Right lobe of liver (tissue), 6 donors: ENCODE measurements around the gene ERICH3. TPM values are rescaled to one million over a fixed set of nuclear protein-coding genes. Genes with fewer than 3 reads are reported as not detected.

Experiments
- ATAC-seq, 4 donors: fragments of 200-7000 bp; cut with Tn5 transposase; one replicate each; pipeline ENCODE4 v1.9.1; 2020; ENCODE audit warnings: mild to moderate bottlenecking in 4 of 4, moderate library complexity in 4 of 4
- DNase-seq, 3 donors: peaks; one replicate each; pipeline ENCODE4 v3.0.0-alpha.2; 2020
- H3K27ac ChIP-seq, 3 donors: fragments of 200-600 bp; one replicate each; pipeline ENCODE4 v1.8.0; 2022
- H3K27me3 ChIP-seq, 2 donors: fragments of 200-600 bp; one replicate each; pipeline ENCODE4 v1.8.0; 2022
- H3K36me3 ChIP-seq, 4 donors: fragments of 200-600 bp; sonication (generic) in 1 of 4; one replicate each; pipeline versions ENCODE4 v1.5.1 to v1.8.0; 2017 to 2022; ENCODE audit warnings: control low read depth in 1 of 4
- H3K4me1 ChIP-seq, 4 donors: fragments of 200-600 bp; sonication (generic) in 1 of 4; one replicate each; pipeline versions ENCODE4 v1.5.1 to v1.8.0; 2017 to 2022; ENCODE audit warnings: control low read depth in 1 of 4
- H3K4me3 ChIP-seq, 3 donors: fragments of 200-600 bp; one replicate each; pipeline ENCODE4 v1.8.0; 2022
- H3K9me3 ChIP-seq, 4 donors: fragments of 200-600 bp; sonication (generic) in 1 of 4; one replicate each; pipeline versions ENCODE4 v1.5.1 to v1.8.0; 2017 to 2022; ENCODE audit warnings: control low read depth in 1 of 4
- POLR2A ChIP-seq: fragments of 450-650 bp; IDR thresholded peaks from one replicate; pipeline ENCODE4 v1.6.1; 2017; ENCODE audit warnings: antibody characterized with exemption, mild to moderate bottlenecking
- WGBS: methylation state at CpG from one replicate; pipeline ENCODE4 v1.1.6; 2018; ENCODE audit warnings: low coverage, low lambda C conversion rate; ENCODE audit not compliant: insufficient coverage; ENCODE audit errors: missing lambda C conversion rate; 5-methylcytosine and 5-hydroxymethylcytosine counted together
- intact Hi-C, 2 donors: fragments of 100-400 bp; cut with DNase I; formaldehyde crosslinking; loops; one replicate each; pipeline versions ENCODE4 v1.11.2 to v1.14.1; 2022
- total RNA-seq, 6 experiments: library from RNA; depleted of rRNA in 2 of 6; stranded (reverse); fragments of >200 nt in 2 of 6; fragmentation: NEBNext Ultra II Directional in 3 of 6; extraction: Animal tissue kit (Norgen Biotek cat#: 25700) in 3 of 6; gene quantifications; one replicate each; pipeline versions ENCODE4 v1.1.0 to v1.2.4, GENCODE V29; 2016 to 2023
- TF ChIP-seq, protein P1 (sequence below), 4 donors: fragments of 200-600 bp in 3 of 4; fragments of 450-650 bp in 1 of 4; IDR thresholded peaks; one replicate each; pipeline versions ENCODE4 v1.5.1 to v1.8.0; 2016 to 2022; ENCODE audit warnings: antibody characterized with exemption in 4 of 4, mild to moderate bottlenecking in 2 of 4
- donor health status: DM: no; HTN: yes; CAD: no.
- donor health status: DM: no; HTN: no; CAD: no.
- donor health status: DM: no; HTN: no; CAD: no.
- donor health status: DM: no; HTN: yes; CAD: no.
- donor health status: DM: no; HTN: yes; CAD: no.

ERICH3 gene
- total RNA-seq, 6 experiments from 2014 or later: 0.06 to 0.51 (median 0.14) TPM; not detected in 2

GRCh38 chr1:74548961-74549750, 124.4 kb downstream of the ERICH3 start:
- DNase-seq (no peak), ATAC-seq (no peak)
- Histone ChIP-seq H3K4me1 (no peaks in the 10 kb centered on the region), H3K36me3 (no peaks in the 10 kb centered on the region), H3K4me3 (no peak overlapping the region), H3K27ac (no peak overlapping the region), H3K27me3 (no peaks in the 10 kb centered on the region), H3K9me3 (no peaks in the 10 kb centered on the region)
- 55% methylated on average over 4 of the region's 4 CpGs for WGBS
- intact Hi-C loops: no loop called here
- no peak for TF ChIP-seq POLR2A
- TF ChIP-seq, protein P1, sequence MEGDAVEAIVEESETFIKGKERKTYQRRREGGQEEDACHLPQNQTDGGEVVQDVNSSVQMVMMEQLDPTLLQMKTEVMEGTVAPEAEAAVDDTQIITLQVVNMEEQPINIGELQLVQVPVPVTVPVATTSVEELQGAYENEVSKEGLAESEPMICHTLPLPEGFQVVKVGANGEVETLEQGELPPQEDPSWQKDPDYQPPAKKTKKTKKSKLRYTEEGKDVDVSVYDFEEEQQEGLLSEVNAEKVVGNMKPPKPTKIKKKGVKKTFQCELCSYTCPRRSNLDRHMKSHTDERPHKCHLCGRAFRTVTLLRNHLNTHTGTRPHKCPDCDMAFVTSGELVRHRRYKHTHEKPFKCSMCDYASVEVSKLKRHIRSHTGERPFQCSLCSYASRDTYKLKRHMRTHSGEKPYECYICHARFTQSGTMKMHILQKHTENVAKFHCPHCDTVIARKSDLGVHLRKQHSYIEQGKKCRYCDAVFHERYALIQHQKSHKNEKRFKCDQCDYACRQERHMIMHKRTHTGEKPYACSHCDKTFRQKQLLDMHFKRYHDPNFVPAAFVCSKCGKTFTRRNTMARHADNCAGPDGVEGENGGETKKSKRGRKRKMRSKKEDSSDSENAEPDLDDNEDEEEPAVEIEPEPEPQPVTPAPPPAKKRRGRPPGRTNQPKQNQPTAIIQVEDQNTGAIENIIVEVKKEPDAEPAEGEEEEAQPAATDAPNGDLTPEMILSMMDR (IDR thresholded peaks at IDR 0.05): no peak

- no peaks in the 10 kb centered on the region for H3K9me3 ChIP-seq
- 75% methylated on average over 2 of the region's 2 CpGs for WGBS
- DNase-seq (no peak), ATAC-seq (no peak)
- TF ChIP-seq POLR2A: no peak
- H3K27me3 ChIP-seq: no peaks in the 10 kb centered on the region
- H3K4me1 ChIP-seq: no peaks in the 10 kb centered on the region
- no peak overlapping the region for H3K27ac ChIP-seq
- no peak overlapping the region for H3K4me3 ChIP-seq
- intact Hi-C loops: no loop called here
- no peaks in the 10 kb centered on the region for H3K36me3 ChIP-seq
These were observed 127.8 kb downstream of the ERICH3 start for GRCh38 chr1:74545821-74546220.

DNA sequence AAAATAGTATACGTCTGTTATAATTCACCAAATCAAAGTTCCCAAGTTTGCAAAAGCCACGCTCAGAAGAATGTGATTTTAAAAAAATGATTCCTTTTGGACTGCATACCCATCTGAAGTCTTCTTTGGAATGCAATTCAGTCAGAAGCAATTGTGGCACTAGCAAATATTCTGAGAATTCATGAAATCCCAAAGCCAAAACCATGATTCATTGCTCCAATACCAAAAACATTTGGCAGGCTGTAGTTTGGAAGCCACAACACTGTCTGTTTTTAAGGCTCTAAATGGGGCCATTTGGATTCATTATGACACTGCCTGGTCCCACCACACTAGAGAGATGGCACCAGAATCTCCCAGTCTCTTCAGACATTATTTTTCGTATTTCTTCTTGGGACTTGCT, 139.4 kb downstream of the ERICH3 start:
- TF ChIP-seq, protein P1 (IDR thresholded peaks at IDR 0.05): no peak
- TF ChIP-seq POLR2A: no peak
- no peak for DNase-seq
- Histone ChIP-seq H3K27me3 (no peaks in the 10 kb centered on the region), H3K27ac (no peak overlapping the region), H3K9me3 (no peaks in the 10 kb centered on the region), H3K4me3 (no peak overlapping the region), H3K36me3 (no peaks in the 10 kb centered on the region), H3K4me1 (peaks cover 0 to 2% (median 0%) of the 10 kb centered on the region in 4 donors)
- intact Hi-C loops: no loop called here
- ATAC-seq: no peak
- 71% methylated on average over 3 of the region's 3 CpGs for WGBS

DNA sequence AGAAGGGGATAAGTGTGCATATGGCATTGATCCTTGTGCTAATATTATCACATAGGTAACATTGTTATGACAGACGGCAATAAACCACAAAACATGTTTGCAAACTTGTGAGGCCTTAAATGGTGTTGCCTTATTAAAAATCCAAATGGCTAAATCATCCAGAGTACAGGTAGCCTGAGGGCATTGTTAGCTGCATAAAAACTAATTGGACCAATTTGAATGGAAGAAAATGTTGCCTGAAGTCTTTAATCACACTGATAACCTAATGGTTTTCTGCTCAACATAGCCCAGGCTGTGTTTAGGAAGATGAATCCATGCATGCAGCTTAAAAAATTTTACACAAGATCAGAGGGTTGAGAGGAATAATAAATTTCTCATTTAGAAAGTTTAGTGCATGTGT, 141.8 kb downstream of the ERICH3 start:
- no peak overlapping the region for H3K27ac ChIP-seq
- H3K9me3 ChIP-seq: no peaks in the 10 kb centered on the region
- no peak overlapping the region for H3K4me3 ChIP-seq
- ATAC-seq (no peak), DNase-seq (no peak)
- TF ChIP-seq POLR2A: no peak
- TF ChIP-seq, protein P1 (IDR thresholded peaks at IDR 0.05): no peak
- peaks cover 0 to 2% (median 0%) of the 10 kb centered on the region in 4 donors for H3K4me1 ChIP-seq
- WGBS: 67% methylated on average over 1 of the region's 1 CpG
- intact Hi-C loops: no loop called here
- no peaks in the 10 kb centered on the region for H3K36me3 ChIP-seq
- H3K27me3 ChIP-seq: no peaks in the 10 kb centered on the region

DNA sequence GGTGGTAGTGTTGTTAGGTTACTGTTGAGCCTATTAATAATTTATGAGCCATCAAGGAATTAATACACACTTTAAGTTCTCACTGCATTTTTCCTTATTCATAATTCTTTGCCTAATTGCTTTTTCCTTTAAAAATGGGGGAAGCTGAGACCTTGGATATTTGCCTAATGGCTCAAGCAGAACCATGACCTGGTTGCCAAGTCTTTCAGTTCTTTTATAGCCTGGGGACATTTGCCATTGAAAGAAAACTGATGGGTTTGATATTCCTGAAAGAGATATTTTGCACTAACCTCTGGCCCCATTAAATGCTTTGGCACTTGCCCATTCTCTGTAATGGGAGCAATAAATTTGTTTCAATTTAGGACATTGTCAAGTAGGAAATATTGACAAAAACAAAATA, 142.7 kb downstream of the ERICH3 start:
- intact Hi-C loops: no loop called here
- Histone ChIP-seq H3K27me3 (no peaks in the 10 kb centered on the region), H3K36me3 (no peaks in the 10 kb centered on the region)

More for the DNA sequence above, 142.7 kb downstream of the ERICH3 start:
- ATAC-seq: no peak
- no peak overlapping the region for H3K4me3 ChIP-seq
- H3K9me3 ChIP-seq: no peaks in the 10 kb centered on the region
- H3K27ac ChIP-seq: no peak overlapping the region
- no peak for TF ChIP-seq POLR2A
- TF ChIP-seq, protein P1 (IDR thresholded peaks at IDR 0.05): no peak
- H3K4me1 ChIP-seq: no peaks in the 10 kb centered on the region
- no peak for DNase-seq
